Measurements from ENCODE around the gene CDH13.

CDH13 gene

GRCh38 chr16:82756283-82756599 lies 129.5 kb downstream of the CDH13 start:
- H3K36me3 Mint-ChIP-seq (ENCODE audit: low read depth) = no peaks in the 10 kb centered on the region
- H3K27ac Mint-ChIP-seq = no peak overlapping the region
- no peak for DNase-seq

DNA sequence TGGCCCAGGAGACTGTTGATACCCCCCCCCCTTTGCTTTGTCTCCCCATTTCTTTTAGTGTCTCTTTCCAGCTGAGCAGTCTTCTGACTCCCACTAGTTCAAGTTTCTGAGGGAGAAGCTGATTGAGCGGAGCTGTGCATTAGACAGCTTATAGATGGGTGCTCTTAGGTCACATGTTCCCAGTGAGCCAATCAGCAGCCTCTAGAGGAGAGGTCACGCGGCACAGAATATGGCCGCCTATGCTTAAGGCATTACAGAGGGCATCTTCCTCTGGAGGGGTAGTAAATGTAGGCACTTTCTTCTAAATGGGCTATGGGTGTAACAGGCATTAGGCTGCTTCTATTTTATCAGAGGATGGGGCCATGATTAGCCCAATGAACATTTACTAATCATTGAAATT lies 131.6 kb downstream of the CDH13 start:
- no peak overlapping the region for H3K27ac Mint-ChIP-seq

More at GRCh38 chr16:82756283-82756599, 129.5 kb downstream of the CDH13 start:
- TF ChIP-seq, protein P1, sequence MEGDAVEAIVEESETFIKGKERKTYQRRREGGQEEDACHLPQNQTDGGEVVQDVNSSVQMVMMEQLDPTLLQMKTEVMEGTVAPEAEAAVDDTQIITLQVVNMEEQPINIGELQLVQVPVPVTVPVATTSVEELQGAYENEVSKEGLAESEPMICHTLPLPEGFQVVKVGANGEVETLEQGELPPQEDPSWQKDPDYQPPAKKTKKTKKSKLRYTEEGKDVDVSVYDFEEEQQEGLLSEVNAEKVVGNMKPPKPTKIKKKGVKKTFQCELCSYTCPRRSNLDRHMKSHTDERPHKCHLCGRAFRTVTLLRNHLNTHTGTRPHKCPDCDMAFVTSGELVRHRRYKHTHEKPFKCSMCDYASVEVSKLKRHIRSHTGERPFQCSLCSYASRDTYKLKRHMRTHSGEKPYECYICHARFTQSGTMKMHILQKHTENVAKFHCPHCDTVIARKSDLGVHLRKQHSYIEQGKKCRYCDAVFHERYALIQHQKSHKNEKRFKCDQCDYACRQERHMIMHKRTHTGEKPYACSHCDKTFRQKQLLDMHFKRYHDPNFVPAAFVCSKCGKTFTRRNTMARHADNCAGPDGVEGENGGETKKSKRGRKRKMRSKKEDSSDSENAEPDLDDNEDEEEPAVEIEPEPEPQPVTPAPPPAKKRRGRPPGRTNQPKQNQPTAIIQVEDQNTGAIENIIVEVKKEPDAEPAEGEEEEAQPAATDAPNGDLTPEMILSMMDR (IDR thresholded peaks at IDR 0.05) = no peak
- H3K4me1 Mint-ChIP-seq = peaks cover 7% of the 10 kb centered on the region
- H3K9me3 Mint-ChIP-seq = no peaks in the 10 kb centered on the region
- no peak overlapping the region for H3K4me3 Mint-ChIP-seq
- H3K27me3 Mint-ChIP-seq (ENCODE audit: low read depth, poor library complexity) = peaks cover 13% of the 10 kb centered on the region

GRCh38 chr16:82758904-82759303 lies 132.1 kb downstream of the CDH13 start:
- no peak for DNase-seq
- TF ChIP-seq, protein P1 (IDR thresholded peaks at IDR 0.05) = no peak
- no peak overlapping the region for H3K27ac Mint-ChIP-seq
- no peaks in the 10 kb centered on the region for H3K4me1 Mint-ChIP-seq
- H3K4me3 Mint-ChIP-seq = no peak overlapping the region
- peaks cover 10% of the 10 kb centered on the region for H3K27me3 Mint-ChIP-seq (ENCODE audit: low read depth, poor library complexity)
- no peaks in the 10 kb centered on the region for H3K9me3 Mint-ChIP-seq
- no peaks in the 10 kb centered on the region for H3K36me3 Mint-ChIP-seq (ENCODE audit: low read depth)

More for the DNA sequence above, 131.6 kb downstream of the CDH13 start:
- no peak for DNase-seq
- Mint-ChIP-seq H3K4me1 (no peaks in the 10 kb centered on the region), H3K4me3 (no peak overlapping the region), H3K36me3 (ENCODE audit: low read depth) (no peaks in the 10 kb centered on the region), H3K27me3 (ENCODE audit: low read depth, poor library complexity) (peaks cover 12% of the 10 kb centered on the region), H3K9me3 (no peaks in the 10 kb centered on the region)
- TF ChIP-seq, protein P1 (IDR thresholded peaks at IDR 0.05) = no peak

DNA sequence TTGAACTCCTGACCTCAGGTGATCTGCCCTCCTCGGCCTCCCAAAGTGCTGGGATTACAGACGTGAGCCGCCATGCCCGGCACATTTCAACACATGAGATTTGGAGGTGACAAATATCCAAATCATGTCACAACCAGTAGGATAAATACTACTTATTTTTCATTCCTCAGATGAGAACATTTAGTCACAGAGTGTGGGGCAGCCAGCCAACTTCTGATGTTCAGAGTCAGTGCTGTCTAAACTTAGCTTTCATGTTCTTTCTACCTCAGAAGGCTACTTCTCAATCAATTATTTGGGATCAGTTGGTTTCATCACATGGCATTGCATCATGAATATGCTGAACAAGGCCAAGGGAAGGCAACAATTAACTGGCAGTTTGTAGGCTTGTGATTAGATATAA lies 134.5 kb downstream of the CDH13 start:
- H3K27ac Mint-ChIP-seq = no peak overlapping the region
- peaks cover 8% of the 10 kb centered on the region for H3K27me3 Mint-ChIP-seq (ENCODE audit: low read depth, poor library complexity)
- no peaks in the 10 kb centered on the region for H3K4me1 Mint-ChIP-seq
- DNase-seq = no peak
- no peaks in the 10 kb centered on the region for H3K36me3 Mint-ChIP-seq (ENCODE audit: low read depth)
- TF ChIP-seq, protein P1 (IDR thresholded peaks at IDR 0.05) = no peak
- no peaks in the 10 kb centered on the region for H3K9me3 Mint-ChIP-seq
- H3K4me3 Mint-ChIP-seq = no peak overlapping the region

DNA sequence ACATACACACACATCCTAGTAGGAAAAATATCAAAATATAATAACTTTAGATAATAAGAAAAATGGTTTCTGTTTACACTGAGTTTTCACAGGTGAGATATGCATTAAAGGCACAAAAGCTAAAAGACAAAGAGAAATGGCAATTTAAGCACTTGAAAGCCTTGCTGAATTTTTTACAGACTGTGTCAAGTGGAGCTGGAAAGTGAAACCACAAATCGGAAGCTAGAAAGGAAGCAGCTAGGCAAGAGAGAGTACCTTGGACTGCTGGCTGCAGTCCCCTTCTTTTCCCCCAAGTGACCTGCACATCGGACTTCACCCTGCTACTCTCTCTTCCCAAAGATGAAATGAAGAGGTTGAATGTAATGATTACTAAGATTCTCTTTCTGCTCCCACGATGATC lies 135.1 kb downstream of the CDH13 start:
- Mint-ChIP-seq H3K9me3 (no peaks in the 10 kb centered on the region), H3K27me3 (ENCODE audit: low read depth, poor library complexity) (peaks cover 7% of the 10 kb centered on the region), H3K27ac (no peak overlapping the region), H3K4me1 (no peaks in the 10 kb centered on the region), H3K4me3 (no peak overlapping the region), H3K36me3 (ENCODE audit: low read depth) (no peaks in the 10 kb centered on the region)
- no peak for DNase-seq
- TF ChIP-seq, protein P1 (IDR thresholded peaks at IDR 0.05) = no peak

GRCh38 chr16:82763371-82763770 lies 136.6 kb downstream of the CDH13 start:
- TF ChIP-seq, protein P1 (IDR thresholded peaks at IDR 0.05) = no peak
- DNase-seq = no peak
- Mint-ChIP-seq H3K36me3 (ENCODE audit: low read depth) (no peaks in the 10 kb centered on the region), H3K9me3 (no peaks in the 10 kb centered on the region), H3K27me3 (ENCODE audit: low read depth, poor library complexity) (peaks cover 8% of the 10 kb centered on the region), H3K4me3 (no peak overlapping the region), H3K4me1 (no peaks in the 10 kb centered on the region), H3K27ac (no peak overlapping the region)

All from nephron progenitor cell (in vitro differentiated cells).